ENCODE measurements around the gene COP1.
"Not testable (repeated sequence)": the region's sequence is repeated elsewhere in the genome, so short reads cannot be mapped to it uniquely, and the experiment has no call there.

The COP1 gene

GRCh38 chr1:176206961-176207902 lies at the start of gene COP1:
Gene COP1 (minus strand): TSS chr1:176207286. CDS start chr1:176206978, 308 bp downstream.
- peak; percentile 90 for DNase-seq

- DNase-seq = no peak
These were observed 45.1 kb upstream of the COP1 start for GRCh38 chr1:176252191-176252590.

- no peak for DNase-seq
These were observed 37.8 kb upstream of the COP1 start for GRCh38 chr1:176244851-176245250.

- DNase-seq = no peak
These were observed 36.7 kb upstream of the COP1 start for GRCh38 chr1:176243746-176244145.

- DNase-seq = no peak
These were observed 34.4 kb upstream of the COP1 start for GRCh38 chr1:176241385-176242015.

GRCh38 chr1:176233657-176234056 lies 26.6 kb upstream of the COP1 start:
- DNase-seq = not testable (repeated sequence)

GRCh38 chr1:176227579-176227978 lies 20.5 kb upstream of the COP1 start:
- no peak for DNase-seq

- no peak for DNase-seq
These were observed 18.8 kb upstream of the COP1 start for GRCh38 chr1:176225911-176226310.

- no peak for DNase-seq
These were observed 18.4 kb upstream of the COP1 start for GRCh38 chr1:176225479-176225875.

- DNase-seq = no peak
These were observed 15.1 kb upstream of the COP1 start for GRCh38 chr1:176222196-176222595.

GRCh38 chr1:176220100-176220689 lies 13.1 kb upstream of the COP1 start:
- DNase-seq = no peak

- no peak for DNase-seq
These were observed 10.5 kb upstream of the COP1 start for GRCh38 chr1:176217461-176218099.

GRCh38 chr1:176216031-176216430 lies 8.9 kb upstream of the COP1 start:
- DNase-seq = no peak

GRCh38 chr1:176211396-176212165 lies 4.5 kb upstream of the COP1 start:
- DNase-seq = no peak

GRCh38 chr1:176208034-176208433 lies 948 bp upstream of the COP1 start:
- DNase-seq = no peak

- DNase-seq = peak in 1 of 2 donors; percentile 23
These were observed 803 bp downstream of the COP1 start for GRCh38 chr1:176206006-176206960.

- DNase-seq = no peak
These were observed 1.7 kb downstream of the COP1 start for GRCh38 chr1:176205332-176205914.

- not testable (repeated sequence) for DNase-seq
These were observed 2.4 kb downstream of the COP1 start for GRCh38 chr1:176204655-176205054.

- no peak for DNase-seq
These were observed 3.4 kb downstream of the COP1 start for GRCh38 chr1:176203735-176204134.

- DNase-seq = no peak
These were observed 5.5 kb downstream of the COP1 start for GRCh38 chr1:176201568-176201967.

- no peak for DNase-seq
These were observed 7.4 kb downstream of the COP1 start for GRCh38 chr1:176199707-176200106.
